K562 (cell line): ENCODE measurements around the gene TMEM107. TPM values are rescaled to one million over a fixed set of nuclear protein-coding genes. Genes with fewer than 3 reads are reported as not detected.

Experiments used
- ATF7 ChIP-seq: fragments of 450-650 bp; IDR thresholded peaks from 2 replicates; pipeline ENCODE4 v1.7.1; 2014; ENCODE audit warnings: mild to moderate bottlenecking, moderate library complexity
- BHLHE40 ChIP-seq: IDR thresholded peaks from 2 replicates; pipeline ENCODE4 v1.6.1; 2011; ENCODE audit warnings: low read length, improper control_type of control experiment
- ELK3 ChIP-seq: fragments of 450-650 bp; formaldehyde crosslinking; IDR thresholded peaks from 2 replicates; pipeline ENCODE4 v1.4.0; 2020; ENCODE audit warnings: mild to moderate bottlenecking
- ESRRA ChIP-seq: fragments of 450-650 bp; IDR thresholded peaks from 2 replicates; pipeline ENCODE4 v1.6.1; 2014; ENCODE audit warnings: low read depth, mild to moderate bottlenecking, moderate library complexity, borderline replicate concordance
- FOS ChIP-seq: IDR thresholded peaks from 3 replicates; pipeline ENCODE4 v1.6.1; 2011; ENCODE audit not compliant: insufficient read length; ENCODE audit errors: extremely low read depth
- GTF3C2 ChIP-seq: IDR thresholded peaks from 3 replicates; pipeline ENCODE4 v1.6.1; 2011; ENCODE audit warnings: borderline replicate concordance, mild to moderate bottlenecking, moderate library complexity; ENCODE audit not compliant: insufficient read length; ENCODE audit errors: extremely low read depth
- HMGXB4 ChIP-seq: sonication (generic); formaldehyde crosslinking; IDR thresholded peaks from 2 replicates; pipeline ENCODE4 v1.8.1; 2023; ENCODE audit warnings: mild to moderate bottlenecking, missing genetic modification reagents
- IFI16 ChIP-seq: fragments of 250-450 bp; sonication (Bioruptor Pico); IDR thresholded peaks from 2 replicates; pipeline ENCODE4 v2.1.2; 2022; ENCODE audit warnings: mild to moderate bottlenecking, inconsistent platforms
- JUN ChIP-seq, 2 experiments: sonication (generic) in 1 of 2; formaldehyde crosslinking in 1 of 2; IDR thresholded peaks; 2 replicates each; pipeline versions ENCODE4 v1.6.1 to v1.8.0; 2012 to 2022; ENCODE audit warnings: borderline replicate concordance in 2 of 2, mild to moderate bottlenecking in 2 of 2, improper control_type of control experiment in 1 of 2, low read depth in 1 of 2, low read length in 1 of 2, missing genetic modification reagents in 1 of 2
- KLF1 ChIP-seq: fragments of 450-650 bp; IDR thresholded peaks from 2 replicates; pipeline ENCODE4 v1.6.1; 2016; ENCODE audit warnings: missing genetic modification characterization, missing compliant biosample characterization
- L3MBTL2 ChIP-seq: fragments of 450-650 bp; IDR thresholded peaks from 2 replicates; pipeline ENCODE4 v1.6.1; 2016; ENCODE audit warnings: mild to moderate bottlenecking, moderate library complexity
- NCOR1 ChIP-seq: fragments of 450-650 bp; IDR thresholded peaks from 2 replicates; pipeline ENCODE4 v1.6.1; 2016; ENCODE audit warnings: mild to moderate bottlenecking, moderate library complexity
- NFE2L1 ChIP-seq: fragments of 450-650 bp; IDR thresholded peaks from 2 replicates; pipeline ENCODE4 v1.6.1; 2016; ENCODE audit warnings: missing genetic modification characterization, low read depth, mild to moderate bottlenecking, missing compliant biosample characterization, moderate library complexity, borderline replicate concordance
- POLR2A ChIP-seq: fragments of 450-650 bp; conservative IDR thresholded peaks from 2 replicates; pipeline ENCODE4 v1.6.1; 2016
- POLR2G ChIP-seq: fragments of 200-400 bp; formaldehyde crosslinking; IDR thresholded peaks from 2 replicates; pipeline ENCODE4 v1.6.1; 2017; ENCODE audit warnings: low read depth, mild to moderate bottlenecking, antibody characterized with exemption, low read length, moderate library complexity
- POLR2H ChIP-seq: IDR thresholded peaks from 2 replicates; pipeline ENCODE4 v1.6.1; 2016; ENCODE audit warnings: missing genetic modification characterization, low read depth, mild to moderate bottlenecking, control low read depth, missing compliant biosample characterization, moderate library complexity
- SAP30 ChIP-seq: fragments of 200-600 bp; sonication (generic); IDR thresholded peaks from 2 replicates; pipeline ENCODE4 v1.6.1; 2012; ENCODE audit warnings: borderline replicate concordance, low read depth, mild to moderate bottlenecking, moderate library complexity, low read length, control low read depth, inconsistent platforms; ENCODE audit not compliant: insufficient read depth, poor library complexity, severe bottlenecking
- SREBF1 ChIP-seq: fragments of 150-350 bp; IDR thresholded peaks from 2 replicates; pipeline ENCODE4 v1.6.1; 2014; ENCODE audit warnings: antibody characterized with exemption, low read depth, low read length, borderline replicate concordance
- ZFX ChIP-seq: sonication (generic); formaldehyde crosslinking; IDR thresholded peaks from 2 replicates; pipeline ENCODE4 v1.8.0; 2022; ENCODE audit warnings: mild to moderate bottlenecking, missing genetic modification reagents, moderate library complexity
- ZNF175 ChIP-seq: fragments of 200-800 bp; sonication (Bioruptor generic); IDR thresholded peaks from 2 replicates; pipeline ENCODE4 v1.6.1; 2016; ENCODE audit warnings: low read depth, mild to moderate bottlenecking, missing genetic modification characterization, missing compliant biosample characterization
- ZNF263 ChIP-seq: sonication (generic); formaldehyde crosslinking; IDR thresholded peaks from 2 replicates; pipeline ENCODE4 v1.8.0; 2022; ENCODE audit warnings: mild to moderate bottlenecking, missing genetic modification reagents, borderline replicate concordance
- ZNF274 ChIP-seq: IDR thresholded peaks from 2 replicates; pipeline ENCODE4 v1.6.1; 2011; ENCODE audit warnings: low read depth, mild to moderate bottlenecking, low read length, moderate library complexity, borderline replicate concordance
- ZNF77 ChIP-seq: fragments of 250-450 bp; sonication (Bioruptor Pico); IDR thresholded peaks from 2 replicates; pipeline ENCODE4 v1.5.0; 2020
- polyA plus RNA-seq, 8 experiments: library from polyadenylated mRNA; depleted of rRNA in 4 of 8; stranded (reverse) in 5 of 8; unstranded in 3 of 8; fragments of >200 nt; fragmentation: Nextera tagmentation in 2 of 8; fragmentation: Illumina TruSeq in 1 of 8; extraction: Ambion mirVana in 2 of 8; extraction: Trizol in 1 of 8; gene quantifications; 2 replicates each; pipeline versions ENCODE4 v1.2.1 to v1.2.3, GENCODE V29; 2011 to 2014; ENCODE audit warnings: inconsistent platforms in 1 of 8, missing spikeins in 1 of 8
- total RNA-seq, 7 experiments: library from RNA; depleted of rRNA in 6 of 7; stranded (reverse); fragments of >200 nt in 6 of 7; fragmentation: Illumina TruSeq in 2 of 7; extraction: Trizol in 2 of 7; gene quantifications; 2 replicates each; pipeline versions ENCODE4 v1.2.1 to v1.2.3, GENCODE V29; 2011 to 2021; ENCODE audit warnings: low replicate concordance in 1 of 7

TMEM107 gene
- total and polyA plus RNA-seq, 9 of the 15 experiments (the other 6 are each of a cell fraction or from before 2014, with no cell fraction given) = 7.1 to 26.2 (median 16.9) TPM

- TF ChIP-seq JUN (IDR thresholded peaks at IDR 0.05; ENCODE audit: borderline replicate concordance, low read depth, low read length) (no peak), JUN (CRISPR knock-in tag; IDR thresholded peaks at IDR 0.05; ENCODE audit: borderline replicate concordance) (no peak), ESRRA (no peak), ZNF274 (no peak), HMGXB4 (no peak), SREBF1 (no peak), ZNF263 (CRISPR knock-in tag) (0 out of 2 replicates have a peak, but pooled peaks have one; percentile 33), ZNF77 (no peak), POLR2A (peak; percentile 73), SAP30 (peak; percentile 57), GTF3C2 (no peak), POLR2G (peak; percentile 85), KLF1 (tag) (0 out of 2 replicates have a peak, but pooled peaks have one; percentile 16), FOS (peak; percentile 63), POLR2H (tag) (no peak), NCOR1 (peak; percentile 36; the same call in 1 of the 2 replicates), BHLHE40 (peak; percentile 78), ATF7 (peak; percentile 83), NFE2L1 (tag) (no peak), L3MBTL2 (peak; percentile 95), ZNF175 (no peak), IFI16 (CRISPR knock-in tag) (no peak), ZFX (CRISPR knock-in tag) (peak; percentile 14; the same call in 1 of the 2 replicates), ELK3 (CRISPR knock-in tag) (no peak)
Measured at GRCh38 chr17:8152112-8152775, 23.9 kb downstream of the TMEM107 start, which contains the start of gene PER1 (continued).
